HepG2 (cell line): ENCODE data around the gene YJEFN3.

Experiments used
- FOSL1 ChIP-seq: sonication (generic); formaldehyde crosslinking; IDR thresholded peaks from 2 replicates; pipeline ENCODE4 v1.9.0; 2021; ENCODE audit warnings: missing genetic modification reagents, borderline replicate concordance
- PHF8 ChIP-seq: sonication (generic); formaldehyde crosslinking; IDR thresholded peaks from 2 replicates; pipeline ENCODE4 v1.5.0; 2020; ENCODE audit warnings: missing genetic modification reagents

GRCh38 chr19:19545707-19546106 lies 17.0 kb downstream of the YJEFN3 start:
- TF ChIP-seq PHF8 (CRISPR knock-in tag) (no peak), FOSL1 (CRISPR knock-in tag) (no peak)
